Activated naive CD8-positive, alpha-beta T cell treated with anti-CD3 and anti-CD28 coated beads for 36 hours (primary cell): Measurements from ENCODE around the gene EPAS1. TPM values are rescaled to one million over a fixed set of nuclear protein-coding genes. Genes with fewer than 3 reads are reported as not detected.

ENCODE experiments used
- DNase-seq: peaks from one replicate; pipeline ENCODE4 v3.0.0; 2021
- H3K27ac Mint-ChIP-seq: one replicate; pipeline ENCODE4 v1.8.0; 2022; ENCODE audit warnings: mild to moderate bottlenecking, moderate library complexity, mixed read lengths
- H3K27me3 Mint-ChIP-seq: one replicate; pipeline ENCODE4 v1.8.0; 2022; ENCODE audit warnings: mild to moderate bottlenecking, mixed read lengths
- H3K36me3 Mint-ChIP-seq: one replicate; pipeline ENCODE4 v1.8.0; 2021; ENCODE audit warnings: mild to moderate bottlenecking, mixed read lengths
- H3K4me1 Mint-ChIP-seq: one replicate; pipeline ENCODE4 v1.8.0; 2021; ENCODE audit warnings: mixed read lengths
- H3K4me3 Mint-ChIP-seq: one replicate; pipeline ENCODE4 v1.8.0; 2022; ENCODE audit warnings: mild to moderate bottlenecking, moderate library complexity, mixed read lengths
- H3K9me3 Mint-ChIP-seq: one replicate; pipeline ENCODE4 v1.8.0; 2022; ENCODE audit warnings: mixed read lengths
- total RNA-seq, 2 experiments: library from RNA; stranded (reverse); gene quantifications; one replicate each; pipeline ENCODE4 v1.2.3, GENCODE V29; 2021

EPAS1 gene
- total RNA-seq, 2 experiments from 2014 or later: 0.78 to 1.5 TPM

GRCh38 chr2:46317094-46317486 lies 19.9 kb downstream of the EPAS1 start:
- no peaks in the 10 kb centered on the region for H3K4me1 Mint-ChIP-seq
- H3K36me3 Mint-ChIP-seq: no peaks in the 10 kb centered on the region
- no peaks in the 10 kb centered on the region for H3K9me3 Mint-ChIP-seq
- no peak overlapping the region for H3K27ac Mint-ChIP-seq
- H3K4me3 Mint-ChIP-seq: no peak overlapping the region
- no peak for DNase-seq
- H3K27me3 Mint-ChIP-seq: peaks cover 15% of the 10 kb centered on the region

- Mint-ChIP-seq H3K27me3 (peaks cover 13% of the 10 kb centered on the region), H3K4me1 (no peaks in the 10 kb centered on the region), H3K36me3 (no peaks in the 10 kb centered on the region), H3K27ac (no peak overlapping the region), H3K9me3 (no peaks in the 10 kb centered on the region), H3K4me3 (no peak overlapping the region)
- DNase-seq: no peak
These were observed 21.6 kb downstream of the EPAS1 start for GRCh38 chr2:46318579-46319460.

DNA sequence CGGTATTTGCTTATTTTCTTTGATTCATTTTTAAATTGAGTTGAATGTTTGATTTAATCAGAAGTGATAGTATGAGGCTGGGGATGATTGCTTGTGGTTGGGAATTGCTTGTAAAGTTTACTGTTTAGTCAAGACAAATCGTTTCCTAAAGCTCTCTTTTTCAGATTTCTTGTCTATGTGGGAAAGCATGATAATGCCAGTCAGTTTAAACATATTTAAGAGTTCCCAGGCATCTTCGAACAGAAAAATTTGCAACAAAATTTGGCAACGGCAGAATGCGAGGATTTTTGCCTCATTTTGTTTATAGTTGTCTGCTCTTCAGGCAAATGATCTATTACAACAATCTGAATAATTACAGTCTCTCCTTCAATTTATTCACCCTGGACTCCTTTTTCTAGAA lies 22.5 kb downstream of the EPAS1 start:
- peaks cover 4% of the 10 kb centered on the region for H3K27me3 Mint-ChIP-seq
- H3K27ac Mint-ChIP-seq: no peak overlapping the region
- no peaks in the 10 kb centered on the region for H3K9me3 Mint-ChIP-seq
- no peak for DNase-seq
- H3K4me3 Mint-ChIP-seq: no peak overlapping the region
- H3K36me3 Mint-ChIP-seq: no peaks in the 10 kb centered on the region
- H3K4me1 Mint-ChIP-seq: no peaks in the 10 kb centered on the region

DNA sequence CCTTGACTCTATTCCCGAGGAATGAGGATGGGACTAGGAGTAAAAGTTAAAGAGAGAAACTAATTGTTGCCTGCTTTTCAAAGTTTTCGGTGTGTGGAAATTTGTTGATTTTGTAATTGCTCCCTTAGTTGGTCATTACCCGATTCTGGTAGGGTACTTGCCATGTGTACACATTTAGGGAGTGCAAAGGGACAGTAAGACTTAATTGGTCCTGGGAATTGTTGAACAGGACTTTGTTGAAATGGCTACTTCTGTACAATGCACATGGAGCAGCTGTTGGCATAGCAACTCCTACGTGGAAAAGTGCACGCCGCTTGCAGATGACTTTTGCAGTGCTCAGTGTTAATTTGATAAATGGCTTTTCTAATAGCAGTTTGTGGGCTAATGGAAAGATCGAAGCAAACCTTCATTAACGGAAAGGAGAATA lies 22.9 kb downstream of the EPAS1 start:
- H3K4me1 Mint-ChIP-seq: no peaks in the 10 kb centered on the region
- no peak overlapping the region for H3K27ac Mint-ChIP-seq
- H3K27me3 Mint-ChIP-seq: peaks cover 4% of the 10 kb centered on the region
- DNase-seq: no peak
- no peaks in the 10 kb centered on the region for H3K9me3 Mint-ChIP-seq
- H3K36me3 Mint-ChIP-seq: no peaks in the 10 kb centered on the region
- no peak overlapping the region for H3K4me3 Mint-ChIP-seq

DNA sequence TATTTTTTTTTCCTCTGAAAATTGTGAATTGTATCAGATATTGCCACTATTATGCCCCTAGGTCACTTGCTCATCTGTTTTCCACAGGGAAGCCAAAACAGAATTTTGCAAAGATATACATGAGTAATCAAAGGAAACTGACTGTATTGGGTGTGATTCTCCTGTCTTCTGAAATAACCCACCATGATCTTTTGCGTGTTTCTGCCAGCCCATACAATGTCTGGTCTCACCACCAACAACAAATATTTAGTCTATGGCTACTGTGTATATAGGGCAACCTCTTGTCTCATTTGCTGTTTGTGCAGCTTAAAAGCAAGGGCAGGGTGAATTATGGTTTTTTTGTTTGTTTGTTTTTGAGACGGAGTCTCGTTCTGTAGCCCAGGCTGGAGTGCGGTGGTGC lies 26.5 kb downstream of the EPAS1 start:
- no peak for DNase-seq
- Mint-ChIP-seq H3K36me3 (no peaks in the 10 kb centered on the region), H3K27ac (no peak overlapping the region), H3K27me3 (no peaks in the 10 kb centered on the region), H3K4me1 (peaks cover 2% of the 10 kb centered on the region), H3K9me3 (no peaks in the 10 kb centered on the region), H3K4me3 (no peak overlapping the region)

DNA sequence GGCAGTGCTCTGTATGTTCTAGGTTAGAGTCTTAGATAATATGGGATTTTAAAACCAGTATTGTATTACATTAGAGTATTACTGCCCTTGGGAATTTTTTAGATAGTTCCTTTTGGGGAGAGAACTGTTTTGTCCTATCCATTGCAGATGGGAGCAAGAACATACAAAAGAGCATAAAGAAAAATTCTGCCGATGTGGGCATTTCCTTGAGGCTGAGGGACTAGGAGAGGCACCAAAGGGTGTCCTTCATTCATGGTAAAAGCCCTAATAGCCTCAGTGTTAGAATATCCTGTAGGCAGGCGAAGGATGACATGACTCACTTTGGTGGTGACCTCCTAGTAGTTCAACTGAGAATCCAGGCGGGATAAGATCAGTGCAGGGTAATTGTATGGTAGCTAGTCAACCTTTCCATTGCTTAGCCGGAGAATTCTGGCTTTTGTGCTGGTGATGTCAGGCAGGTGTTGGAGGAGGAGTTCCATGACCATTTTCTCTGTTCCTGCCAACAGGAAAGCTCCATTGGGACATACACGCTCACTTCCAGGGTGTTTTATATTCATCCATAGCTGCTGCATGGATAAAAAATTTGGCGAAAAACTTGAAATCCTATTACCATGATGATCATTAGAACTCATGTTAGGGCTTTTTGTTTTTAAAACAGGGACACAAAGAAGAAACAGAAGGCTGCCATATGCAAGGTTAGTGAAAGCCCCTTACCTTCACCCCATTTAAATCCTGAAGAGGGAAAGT lies 28.1 kb downstream of the EPAS1 start:
- Mint-ChIP-seq H3K4me1 (peaks cover 2% of the 10 kb centered on the region), H3K27me3 (no peaks in the 10 kb centered on the region), H3K27ac (no peak overlapping the region), H3K36me3 (no peaks in the 10 kb centered on the region), H3K4me3 (no peak overlapping the region), H3K9me3 (no peaks in the 10 kb centered on the region)
- DNase-seq: no peak

- no peaks in the 10 kb centered on the region for H3K27me3 Mint-ChIP-seq
- no peak overlapping the region for H3K27ac Mint-ChIP-seq
- DNase-seq: no peak
- H3K9me3 Mint-ChIP-seq: no peaks in the 10 kb centered on the region
- H3K4me1 Mint-ChIP-seq: peaks cover 2% of the 10 kb centered on the region
- no peaks in the 10 kb centered on the region for H3K36me3 Mint-ChIP-seq
- no peak overlapping the region for H3K4me3 Mint-ChIP-seq
These were observed 29.2 kb downstream of the EPAS1 start for GRCh38 chr2:46326231-46326980.

- Mint-ChIP-seq H3K27ac (no peak overlapping the region), H3K36me3 (no peaks in the 10 kb centered on the region), H3K9me3 (no peaks in the 10 kb centered on the region), H3K27me3 (no peaks in the 10 kb centered on the region), H3K4me3 (no peak overlapping the region), H3K4me1 (peaks cover 2% of the 10 kb centered on the region)
- no peak for DNase-seq
These were observed 30.4 kb downstream of the EPAS1 start for GRCh38 chr2:46327627-46328026.

- Mint-ChIP-seq H3K27me3 (no peaks in the 10 kb centered on the region), H3K27ac (no peak overlapping the region), H3K4me3 (no peak overlapping the region), H3K9me3 (no peaks in the 10 kb centered on the region), H3K36me3 (no peaks in the 10 kb centered on the region), H3K4me1 (peaks cover 2% of the 10 kb centered on the region)
- no peak for DNase-seq
These were observed 31.1 kb downstream of the EPAS1 start for GRCh38 chr2:46328291-46328690.

DNA sequence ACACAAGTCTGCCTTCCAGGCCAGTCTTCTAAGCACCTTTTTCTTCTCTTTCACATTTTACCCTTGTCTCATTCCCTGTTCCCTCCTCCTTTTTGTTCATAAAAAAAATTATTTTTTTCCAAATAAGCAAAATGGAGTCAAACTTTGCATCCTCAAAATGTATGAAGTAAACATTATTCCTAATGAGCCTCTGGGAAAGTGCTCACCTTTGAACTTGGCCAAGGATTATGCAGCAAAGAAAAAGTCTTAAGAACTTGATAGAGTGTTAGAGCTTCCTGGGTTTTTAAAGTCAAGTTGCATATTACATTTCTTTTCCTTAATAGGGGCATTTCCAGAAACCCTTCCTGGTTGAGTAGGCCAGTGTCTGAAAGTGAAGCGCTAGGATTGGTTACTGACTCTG lies 31.6 kb downstream of the EPAS1 start:
- H3K4me1 Mint-ChIP-seq: peaks cover 2% of the 10 kb centered on the region
- no peaks in the 10 kb centered on the region for H3K9me3 Mint-ChIP-seq
- DNase-seq: no peak
- no peaks in the 10 kb centered on the region for H3K27me3 Mint-ChIP-seq
- H3K27ac Mint-ChIP-seq: no peak overlapping the region
- H3K36me3 Mint-ChIP-seq: no peaks in the 10 kb centered on the region
- no peak overlapping the region for H3K4me3 Mint-ChIP-seq

DNA sequence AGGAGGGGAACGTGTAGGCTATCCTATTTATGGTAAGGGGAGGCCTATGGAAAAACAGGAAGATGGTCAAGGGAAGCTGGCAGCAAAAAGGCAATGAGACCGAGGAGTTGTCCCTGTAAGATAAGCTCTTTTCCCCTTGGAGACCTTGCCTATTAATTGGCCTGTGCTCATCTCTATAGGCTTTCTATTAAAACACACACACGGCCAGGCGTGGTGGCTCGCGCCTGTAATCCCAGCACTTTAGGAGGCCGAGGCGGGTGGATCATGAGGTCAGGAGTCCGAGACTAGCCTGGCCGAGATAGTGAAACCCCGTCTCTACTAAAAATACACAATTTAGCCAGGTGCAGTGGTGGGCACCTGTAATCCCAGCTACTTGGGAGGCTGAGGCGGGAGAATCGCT lies 32.1 kb downstream of the EPAS1 start:
- Mint-ChIP-seq H3K27me3 (peaks cover 2% of the 10 kb centered on the region), H3K27ac (no peak overlapping the region), H3K4me1 (peaks cover 2% of the 10 kb centered on the region), H3K36me3 (no peaks in the 10 kb centered on the region), H3K9me3 (no peaks in the 10 kb centered on the region), H3K4me3 (no peak overlapping the region)
- DNase-seq: no peak

DNA sequence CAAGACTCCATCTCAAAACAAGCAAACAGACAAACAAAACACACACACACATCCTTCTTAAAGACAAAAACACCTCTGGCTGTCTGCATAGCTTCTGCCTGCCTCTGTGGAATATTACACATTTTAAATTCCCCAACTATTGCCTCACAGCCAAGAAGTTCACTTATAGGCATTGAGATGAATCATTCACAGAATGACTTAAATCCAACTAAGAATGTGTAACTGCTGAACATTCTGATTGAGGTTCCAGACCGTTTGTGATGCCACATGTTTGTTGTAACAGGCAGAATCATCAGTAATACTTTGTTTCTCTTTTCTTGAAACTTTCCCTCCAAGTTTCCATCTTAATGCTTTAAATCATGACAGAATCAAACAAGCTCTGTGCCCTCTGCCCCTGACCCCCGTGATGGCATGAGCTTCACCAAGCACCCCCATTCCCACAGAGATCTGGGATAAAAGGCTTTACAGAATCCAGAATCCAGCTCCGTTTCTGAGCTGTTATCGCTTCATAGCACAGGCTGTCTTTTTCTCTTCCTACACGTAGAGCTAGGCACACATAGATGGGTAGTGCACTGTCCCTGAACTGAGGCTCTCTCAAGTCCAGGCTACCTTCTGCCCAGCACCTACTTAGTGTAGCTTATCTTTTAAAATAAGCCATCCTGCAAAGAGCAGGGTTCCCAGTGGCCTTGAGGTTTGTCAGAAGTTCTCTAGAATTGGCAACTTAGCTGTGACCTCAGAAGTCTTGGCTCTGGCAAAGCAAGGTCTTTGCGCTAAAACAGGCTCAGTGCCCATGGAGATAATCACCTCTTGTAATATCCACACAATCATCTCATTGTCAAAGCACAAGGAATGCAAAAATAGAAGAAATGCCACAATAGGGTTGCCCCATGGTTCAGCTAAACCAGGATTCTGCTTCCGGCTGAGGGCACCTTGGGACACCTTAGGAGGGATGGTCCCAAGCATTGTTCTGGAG lies 32.9 kb downstream of the EPAS1 start:
- no peaks in the 10 kb centered on the region for H3K36me3 Mint-ChIP-seq
- H3K4me3 Mint-ChIP-seq: no peak overlapping the region
- DNase-seq: no peak
- peaks cover 2% of the 10 kb centered on the region for H3K4me1 Mint-ChIP-seq
- no peaks in the 10 kb centered on the region for H3K9me3 Mint-ChIP-seq
- H3K27ac Mint-ChIP-seq: no peak overlapping the region
- H3K27me3 Mint-ChIP-seq: peaks cover 4% of the 10 kb centered on the region

DNA sequence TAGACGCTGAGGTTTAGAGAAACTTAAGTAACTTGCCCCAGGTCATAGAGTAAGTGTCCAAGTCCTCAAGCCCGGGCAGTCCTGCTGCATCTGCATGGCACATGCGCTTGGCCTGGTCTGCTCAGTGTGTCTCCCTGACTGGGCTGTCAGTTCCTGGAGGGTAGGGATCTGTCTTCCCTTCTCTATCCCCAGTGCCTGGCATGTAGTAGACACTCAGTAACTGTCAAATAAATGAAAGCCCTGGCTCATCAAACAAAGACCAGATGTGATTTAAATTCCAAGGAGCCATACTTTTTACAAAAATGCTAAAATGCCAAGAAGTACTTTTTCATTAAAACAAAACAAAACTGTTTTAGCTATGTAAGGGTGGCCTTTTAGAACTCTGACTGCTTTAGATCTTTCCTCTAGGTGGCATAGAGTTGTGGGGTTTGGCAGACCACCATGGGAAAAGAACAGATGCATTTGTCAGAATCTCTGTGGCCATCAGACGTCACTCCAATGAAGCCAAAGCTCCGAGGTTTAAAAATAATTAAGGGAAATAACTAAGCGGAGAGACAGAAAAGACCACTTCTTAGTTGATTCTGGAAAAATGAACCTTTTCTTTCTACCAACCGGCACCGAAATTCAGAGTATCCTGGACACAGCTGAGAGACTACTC lies 34.0 kb downstream of the EPAS1 start:
- Mint-ChIP-seq H3K27ac (no peak overlapping the region), H3K27me3 (peaks cover 4% of the 10 kb centered on the region), H3K4me3 (no peak overlapping the region), H3K4me1 (peaks cover 2% of the 10 kb centered on the region), H3K9me3 (no peaks in the 10 kb centered on the region), H3K36me3 (no peaks in the 10 kb centered on the region)
- DNase-seq: no peak
